GM18502 (cell line): ENCODE data around the gene PDK1.
"Not testable (repeated sequence)": the region's sequence is repeated elsewhere in the genome, so short reads cannot be mapped to it uniquely, and the experiment has no call there.

Experiments
- ATAC-seq: cut with Tn5 transposase; IDR thresholded peaks from one replicate; pipeline ENCODE4 v1.9.1; 2021; ENCODE audit warnings: mild to moderate bottlenecking; ENCODE audit not compliant: unreplicated experiment, poor library complexity

Gene PDK1

GRCh38 chr2:172551271-172551670 is 4.6 kb upstream of the PDK1 start:
- ATAC-seq: no peak

GRCh38 chr2:172552547-172553291 is 3.2 kb upstream of the PDK1 start:
- ATAC-seq: no peak

- no peak for ATAC-seq
Observed at GRCh38 chr2:172554352-172555271, 1.3 kb upstream of the PDK1 start.

- ATAC-seq: no peak
Observed at GRCh38 chr2:172555272-172555521, 693 bp upstream of the PDK1 start.

- peak; percentile 73 for ATAC-seq
Observed at GRCh38 chr2:172556284-172557033, 569 bp downstream of the PDK1 start.

GRCh38 chr2:172558372-172558771 is 2.5 kb downstream of the PDK1 start:
- ATAC-seq: no peak

- no peak for ATAC-seq
Observed at GRCh38 chr2:172560721-172561120, 4.8 kb downstream of the PDK1 start.

GRCh38 chr2:172561270-172561669 is 5.4 kb downstream of the PDK1 start:
- ATAC-seq: no peak

- no peak for ATAC-seq
Observed at GRCh38 chr2:172562298-172562697, 6.4 kb downstream of the PDK1 start.

- ATAC-seq: no peak
Observed at GRCh38 chr2:172564376-172564775, 8.5 kb downstream of the PDK1 start.

- no peak for ATAC-seq
Observed at GRCh38 chr2:172571245-172571644, 15.4 kb downstream of the PDK1 start.

GRCh38 chr2:172572981-172573380 is 17.1 kb downstream of the PDK1 start:
- no peak for ATAC-seq

GRCh38 chr2:172574965-172575364 is 19.1 kb downstream of the PDK1 start:
- ATAC-seq: no peak

- no peak for ATAC-seq
Observed at GRCh38 chr2:172578054-172578453, 22.2 kb downstream of the PDK1 start.

GRCh38 chr2:172578860-172579512 is 23.1 kb downstream of the PDK1 start:
- ATAC-seq: no peak

GRCh38 chr2:172580544-172580943 is 24.7 kb downstream of the PDK1 start:
- no peak for ATAC-seq

- no peak for ATAC-seq
Observed at GRCh38 chr2:172582656-172583055, 26.8 kb downstream of the PDK1 start.

GRCh38 chr2:172586245-172586891 is 30.5 kb downstream of the PDK1 start:
- ATAC-seq: no peak

- not testable (repeated sequence) for ATAC-seq
Observed at GRCh38 chr2:172587231-172587630, 31.3 kb downstream of the PDK1 start.

- ATAC-seq: no peak
Observed at GRCh38 chr2:172588931-172589330, 33.0 kb downstream of the PDK1 start.
